GM21423 (cell line): ENCODE measurements around the gene GLCCI1.
"Not testable (repeated sequence)": the region's sequence is repeated elsewhere in the genome, so short reads cannot be mapped to it uniquely, and the experiment has no call there.

Experiments
- ATAC-seq: cut with Tn5 transposase; IDR thresholded peaks from one replicate; pipeline ENCODE4 v1.9.1; 2021; ENCODE audit warnings: mild to moderate bottlenecking, moderate library complexity; ENCODE audit not compliant: unreplicated experiment

GLCCI1 gene

GRCh38 chr7:8042796-8043535, 74.4 kb downstream of the GLCCI1 start:
- ATAC-seq, result no peak

GRCh38 chr7:8044761-8045430, 76.3 kb downstream of the GLCCI1 start:
- no peak for ATAC-seq

DNA sequence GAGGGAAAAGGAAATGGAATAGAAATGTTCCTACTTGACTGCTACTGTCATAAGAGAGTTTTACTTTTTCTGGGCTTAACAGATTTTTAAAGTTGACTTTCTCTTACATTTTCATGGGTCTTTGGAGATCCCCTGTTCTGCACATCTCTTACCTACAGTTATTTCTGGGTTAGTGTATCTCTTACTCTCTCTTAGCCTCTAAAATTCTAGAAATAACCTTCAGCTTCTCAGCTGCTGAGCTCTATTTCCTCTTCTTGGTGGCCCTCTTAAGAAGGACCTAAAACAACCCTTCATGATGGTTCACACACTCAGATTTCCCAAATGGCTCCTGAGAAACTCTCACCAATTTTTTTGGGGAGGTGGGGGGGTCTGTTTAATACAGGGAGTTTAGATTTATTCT, 79.5 kb downstream of the GLCCI1 start:
- not testable (repeated sequence) for ATAC-seq

- ATAC-seq, result no peak
Observed at GRCh38 chr7:8051373-8051772, 82.8 kb downstream of the GLCCI1 start.

DNA sequence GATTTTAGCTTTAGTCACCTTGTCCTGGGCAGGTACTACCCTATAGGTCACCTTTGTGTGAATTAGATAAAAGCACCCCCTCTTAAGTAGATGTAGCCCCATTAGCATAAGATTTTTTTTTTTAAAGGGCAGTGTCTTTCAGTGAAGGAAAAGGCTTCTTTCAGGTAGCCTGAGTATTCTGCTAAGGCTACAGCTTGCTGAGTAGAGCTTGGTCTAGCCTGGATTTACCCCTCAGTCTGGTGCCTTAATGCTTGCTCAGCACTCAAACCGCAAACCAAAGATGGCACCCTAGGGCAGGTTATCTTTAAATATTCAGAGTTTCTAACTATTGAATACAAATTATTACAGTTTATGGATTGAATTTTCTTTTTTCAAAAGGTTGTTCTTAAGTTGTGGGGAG, 83.4 kb downstream of the GLCCI1 start:
- ATAC-seq, result no peak

GRCh38 chr7:8052824-8053223, 84.2 kb downstream of the GLCCI1 start:
- no peak for ATAC-seq

DNA sequence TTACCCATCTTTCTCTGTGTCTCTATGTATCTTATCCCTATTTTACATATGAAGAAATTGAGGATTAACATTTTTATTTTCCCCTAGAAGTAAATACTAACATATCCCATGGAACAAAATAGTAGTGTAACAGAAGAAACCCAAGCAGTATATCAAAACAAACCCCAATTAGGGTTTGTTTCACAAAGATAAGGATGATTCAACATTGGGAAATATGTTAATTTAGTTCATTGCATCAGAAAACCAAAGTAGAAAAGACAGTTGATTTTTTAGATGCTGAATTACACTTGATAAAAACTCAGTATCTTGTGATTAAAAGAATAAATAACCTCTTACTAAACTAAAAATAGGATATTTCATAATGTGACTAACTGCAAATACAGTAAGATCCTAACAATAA, 87.8 kb downstream of the GLCCI1 start:
- ATAC-seq, result no peak

DNA sequence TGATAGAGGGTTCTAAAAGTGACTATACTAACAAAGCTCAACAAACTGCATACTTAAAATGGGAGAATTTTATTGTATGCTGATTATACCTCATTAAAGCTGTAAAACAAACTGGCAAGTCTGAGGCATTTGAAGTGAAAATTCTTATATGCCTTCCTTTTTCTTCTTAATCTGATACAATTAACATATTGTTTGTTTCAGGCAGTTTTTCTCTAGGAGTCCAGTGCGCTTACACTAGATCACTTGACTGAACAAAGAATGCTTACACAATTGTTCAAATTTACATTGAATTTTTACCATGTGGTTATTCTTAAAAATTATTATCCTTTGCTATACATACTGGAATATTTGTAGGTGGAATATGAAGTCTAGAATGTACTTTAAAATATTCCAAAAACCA, 89.0 kb downstream of the GLCCI1 start:
- ATAC-seq, result no peak

- no peak for ATAC-seq
Observed at GRCh38 chr7:8058322-8058721, 89.7 kb downstream of the GLCCI1 start.

GRCh38 chr7:8058852-8059251, 90.3 kb downstream of the GLCCI1 start:
- ATAC-seq, result no peak

DNA sequence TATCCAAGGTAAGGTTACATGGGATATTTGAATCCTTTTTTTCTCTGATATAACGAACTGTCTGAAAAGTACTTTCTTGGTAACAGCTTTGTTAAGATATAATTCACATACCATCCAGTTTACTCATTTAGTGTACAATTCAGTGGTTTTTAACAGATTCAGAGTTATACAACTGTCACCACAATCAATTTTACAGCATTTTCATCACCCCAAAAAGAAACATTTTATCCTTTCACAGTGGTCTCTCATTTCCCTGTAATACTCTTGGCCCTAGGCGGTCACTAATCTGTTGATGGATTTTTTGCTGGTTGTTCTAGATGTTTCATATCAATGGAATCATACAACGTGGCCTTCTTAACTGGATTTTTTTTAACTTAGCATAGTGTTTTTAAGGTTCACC, 91.6 kb downstream of the GLCCI1 start:
- ATAC-seq, result no peak

DNA sequence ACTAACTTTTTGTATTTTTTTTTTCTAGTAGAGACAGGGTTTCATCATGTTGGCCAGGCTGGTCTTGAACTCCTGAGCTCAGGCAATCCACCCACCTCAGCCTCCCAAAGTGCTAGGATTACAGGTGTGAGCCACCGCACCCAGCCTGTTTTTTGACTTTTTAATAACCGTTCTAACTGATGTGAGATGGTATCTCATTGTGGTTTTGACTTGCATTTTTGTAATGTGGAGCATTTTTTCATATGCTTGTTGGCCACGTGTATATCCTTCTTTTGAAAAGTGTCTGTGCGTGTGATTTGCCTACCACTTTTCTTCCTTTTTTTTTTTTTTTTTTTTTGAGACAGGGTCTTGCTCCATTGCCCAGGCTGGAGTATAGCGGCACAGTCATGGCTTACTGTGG, 94.7 kb downstream of the GLCCI1 start:
- ATAC-seq, result not testable (repeated sequence)

- no peak for ATAC-seq
Observed at GRCh38 chr7:8063706-8064297, 95.2 kb downstream of the GLCCI1 start.

DNA sequence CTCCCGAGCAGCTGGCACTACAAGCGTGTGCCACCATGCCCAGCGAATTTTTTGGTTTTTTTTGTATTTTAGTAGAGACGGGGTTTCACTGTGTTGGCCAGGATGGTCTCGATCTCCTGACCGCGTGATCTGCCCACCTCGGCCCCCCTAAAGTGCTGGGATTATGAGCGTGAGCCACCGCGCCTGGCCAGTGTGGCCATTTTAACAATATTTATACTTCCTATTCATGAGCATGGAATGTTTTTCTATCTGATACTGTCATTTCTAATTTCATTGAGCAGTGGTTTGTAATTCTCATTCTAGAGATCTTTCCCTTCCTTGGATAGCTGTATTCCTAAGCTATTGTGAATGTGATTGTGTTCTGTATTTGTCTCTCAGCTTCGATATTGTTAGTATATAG, 96.2 kb downstream of the GLCCI1 start:
- no peak for ATAC-seq

GRCh38 chr7:8065356-8065813, 96.8 kb downstream of the GLCCI1 start:
- no peak for ATAC-seq

DNA sequence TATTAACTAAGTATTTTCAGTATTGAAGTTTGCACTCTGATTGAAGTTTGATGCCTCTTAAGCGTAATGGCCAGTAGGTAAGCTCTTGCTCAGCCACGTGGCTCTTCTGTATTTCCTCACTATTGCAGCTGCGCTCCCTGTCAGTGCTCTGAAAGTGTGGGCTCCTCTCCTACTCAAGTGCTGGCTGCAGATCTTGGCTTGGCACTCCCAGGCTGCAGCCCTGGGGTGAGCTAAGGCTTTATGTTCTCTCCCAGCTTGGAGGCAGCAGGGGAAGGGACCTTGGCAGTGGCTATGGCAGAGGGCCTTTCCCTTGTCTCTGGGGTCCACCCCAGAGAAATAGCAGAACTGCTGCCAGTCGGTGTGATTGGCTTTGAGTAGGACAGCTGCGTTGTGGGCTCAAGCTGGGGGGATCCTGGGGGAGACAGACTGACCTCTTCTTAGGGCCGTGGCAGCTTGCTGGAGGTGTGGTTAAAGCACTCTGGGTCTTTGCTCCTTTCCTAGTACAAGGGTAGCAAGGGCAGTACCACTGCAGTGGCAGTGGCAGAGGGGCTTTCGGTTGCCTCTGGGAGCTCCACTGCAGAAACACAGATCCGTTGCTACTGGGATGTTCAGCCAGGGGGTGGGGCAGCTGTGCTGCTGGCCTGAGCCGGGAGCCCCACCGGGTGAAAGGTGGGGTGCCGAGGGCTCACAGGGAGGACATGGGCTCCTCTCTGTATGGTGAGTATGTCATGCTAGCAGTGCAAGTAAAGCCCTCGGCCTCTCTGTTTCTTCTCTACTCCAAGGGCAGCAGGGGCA, 100.5 kb downstream of the GLCCI1 start:
- no peak for ATAC-seq

DNA sequence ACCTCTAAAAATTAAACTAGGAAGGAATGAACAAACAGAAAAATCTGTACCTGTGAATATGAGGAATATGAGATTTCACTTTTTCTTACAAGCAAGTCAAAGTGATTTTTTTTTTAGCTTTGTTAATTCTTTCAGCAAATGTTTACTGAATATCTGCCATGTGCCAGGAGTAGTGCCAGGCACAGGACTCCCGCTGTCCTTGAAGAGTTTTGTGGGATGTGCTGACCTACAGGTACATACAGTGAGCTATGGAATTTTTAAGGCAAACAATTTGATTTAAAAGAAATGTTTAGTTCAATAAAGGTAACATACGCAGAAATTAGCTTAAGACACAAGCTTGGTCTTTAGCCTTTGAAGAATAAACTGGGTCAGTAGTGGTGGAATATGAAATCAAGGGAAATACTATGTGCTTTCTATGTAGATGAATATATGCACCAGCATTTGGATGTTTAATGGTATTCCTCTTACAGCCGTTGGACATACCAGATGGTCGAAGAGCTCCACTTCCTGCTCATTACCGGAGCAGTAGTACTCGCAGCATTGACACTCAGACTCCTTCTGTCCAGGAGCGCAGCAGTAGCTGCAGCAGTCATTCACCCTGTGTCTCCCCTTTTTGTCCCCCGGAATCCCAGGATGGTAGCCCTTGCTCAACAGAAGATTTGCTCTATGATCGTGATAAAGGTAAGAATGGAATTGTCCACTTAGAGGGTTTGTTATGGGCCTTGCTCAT, 102.0 kb downstream of the GLCCI1 start:
- ATAC-seq, result no peak

GRCh38 chr7:8078418-8078817, 109.8 kb downstream of the GLCCI1 start:
- no peak for ATAC-seq

DNA sequence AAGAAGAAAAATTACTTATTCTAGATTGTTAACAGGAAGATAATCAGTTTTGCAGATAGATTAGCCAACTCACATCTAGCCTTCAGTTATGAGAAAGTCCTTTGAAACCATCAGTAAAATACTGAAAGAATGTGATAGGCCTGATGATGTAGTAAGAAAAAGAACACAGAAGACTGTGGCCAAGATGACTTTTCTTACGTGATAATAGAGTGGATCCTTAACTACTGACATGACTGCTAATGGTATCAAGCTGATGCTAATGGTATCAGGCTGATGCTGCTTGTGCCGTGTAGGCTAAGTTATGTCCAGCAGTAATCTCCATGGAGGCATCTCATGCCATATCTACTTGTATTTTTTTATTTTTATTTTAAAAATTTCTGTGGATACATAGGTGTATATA, 114.2 kb downstream of the GLCCI1 start:
- no peak for ATAC-seq

- no peak for ATAC-seq
Observed at GRCh38 chr7:8084836-8085235, 116.2 kb downstream of the GLCCI1 start.

- no peak for ATAC-seq
Observed at GRCh38 chr7:8085420-8085819, 116.8 kb downstream of the GLCCI1 start.
